Activated T-helper 9 cell treated with anti-CD3 and anti-CD28 coated beads, Interleukin-2, amount 50 U/mL, for 16 hours (primary cell): Measurements from ENCODE around the gene COX4I2.
A peak's percentile ranks its signal among the peaks of the same experiment; 100 is the strongest.
"Not testable (repeated sequence)": the region's sequence is repeated elsewhere in the genome, so short reads cannot be mapped to it uniquely, and the experiment has no call there.

Experiments used
- DNase-seq: peaks from one replicate; pipeline ENCODE4 v3.0.0-alpha.2; 2020; ENCODE audit warnings: low read depth

The COX4I2 gene

GRCh38 chr20:31654534-31654933 lies 16.8 kb downstream of the COX4I2 start:
- no peak for DNase-seq

DNA sequence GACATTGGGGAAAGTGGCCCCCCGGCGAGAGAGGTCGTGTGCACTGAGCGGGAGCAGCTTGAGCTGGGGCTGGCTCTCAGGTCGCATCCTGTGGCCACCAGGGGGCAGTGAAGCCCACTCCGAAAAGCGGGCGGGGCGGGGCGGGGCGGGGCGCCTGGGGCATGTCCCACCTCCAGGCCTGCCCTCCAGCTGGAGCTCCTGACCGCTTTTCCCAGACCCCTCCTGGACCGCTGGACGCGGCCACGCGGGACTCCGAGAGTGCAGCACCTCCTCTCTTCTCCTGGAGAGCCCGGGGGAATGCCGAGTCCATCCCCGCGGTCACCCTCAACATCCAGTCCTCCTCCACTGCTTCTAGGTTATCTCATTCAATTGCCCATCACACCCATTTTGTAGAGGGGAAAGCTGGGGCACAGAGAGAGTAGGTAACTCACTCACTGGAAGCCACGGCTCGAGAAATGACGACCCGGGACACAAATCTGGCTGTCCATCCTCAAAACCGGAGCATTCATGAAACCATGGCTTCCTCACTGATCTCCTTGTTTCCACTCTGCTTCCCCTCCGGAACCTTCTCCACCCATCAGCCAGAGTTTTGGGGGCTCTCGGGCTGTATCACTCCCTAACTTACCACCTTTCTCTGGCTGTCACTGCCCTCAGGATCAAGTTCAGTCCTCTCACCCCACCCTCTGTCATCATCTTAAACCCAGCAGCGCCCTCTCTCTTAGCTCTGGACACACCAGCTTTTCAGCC lies 24.1 kb downstream of the COX4I2 start:
- DNase-seq = peak; percentile 70

- DNase-seq = no peak
These were observed 24.7 kb downstream of the COX4I2 start for GRCh38 chr20:31662372-31662854.

GRCh38 chr20:31663524-31663837 lies 25.8 kb downstream of the COX4I2 start:
- no peak for DNase-seq

DNA sequence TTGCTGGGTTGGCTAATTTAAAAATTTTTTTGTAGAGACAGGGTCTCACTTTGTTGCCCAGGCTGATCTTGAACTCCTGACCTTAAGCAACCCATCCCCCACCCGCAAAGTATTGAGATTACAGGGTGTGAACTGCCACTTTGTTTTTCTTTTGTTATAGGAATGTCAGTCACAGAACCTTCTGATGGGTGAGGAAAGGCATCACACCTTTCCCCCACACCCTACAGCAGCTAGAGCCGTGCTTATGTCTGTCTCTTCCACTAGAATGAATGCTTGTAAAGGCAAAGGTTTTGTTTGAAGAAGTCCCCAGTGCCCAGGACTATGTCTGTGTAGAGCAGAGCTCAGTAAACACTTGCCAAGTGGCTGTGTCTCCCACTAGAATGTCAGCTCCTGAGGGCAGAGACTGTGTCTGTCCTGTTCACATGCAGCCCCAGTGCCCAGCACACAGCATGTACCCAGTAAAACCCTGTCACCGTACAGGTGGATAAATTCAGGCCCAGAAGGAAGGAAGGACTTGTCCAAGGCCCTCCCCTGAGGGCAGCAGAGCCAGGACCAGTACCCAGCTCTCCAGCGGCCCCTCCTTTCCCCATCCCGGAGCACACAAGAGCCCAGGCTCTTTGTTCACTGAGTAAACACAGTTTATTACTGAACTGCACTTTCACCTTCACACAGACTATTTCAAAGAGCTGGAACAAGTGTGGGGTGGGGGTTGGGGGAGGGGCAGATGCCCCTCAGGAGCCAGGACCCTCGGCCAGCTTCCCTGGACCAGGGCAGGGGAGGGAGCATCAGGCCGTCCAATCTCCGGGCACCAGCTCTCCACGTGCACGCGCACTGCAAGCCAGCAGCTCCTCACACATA lies 26.4 kb downstream of the COX4I2 start:
- DNase-seq = no peak

GRCh38 chr20:31664696-31665354 lies 27.1 kb downstream of the COX4I2 start:
- DNase-seq = no peak

GRCh38 chr20:31665753-31666152 lies 28.0 kb downstream of the COX4I2 start:
- DNase-seq = no peak

DNA sequence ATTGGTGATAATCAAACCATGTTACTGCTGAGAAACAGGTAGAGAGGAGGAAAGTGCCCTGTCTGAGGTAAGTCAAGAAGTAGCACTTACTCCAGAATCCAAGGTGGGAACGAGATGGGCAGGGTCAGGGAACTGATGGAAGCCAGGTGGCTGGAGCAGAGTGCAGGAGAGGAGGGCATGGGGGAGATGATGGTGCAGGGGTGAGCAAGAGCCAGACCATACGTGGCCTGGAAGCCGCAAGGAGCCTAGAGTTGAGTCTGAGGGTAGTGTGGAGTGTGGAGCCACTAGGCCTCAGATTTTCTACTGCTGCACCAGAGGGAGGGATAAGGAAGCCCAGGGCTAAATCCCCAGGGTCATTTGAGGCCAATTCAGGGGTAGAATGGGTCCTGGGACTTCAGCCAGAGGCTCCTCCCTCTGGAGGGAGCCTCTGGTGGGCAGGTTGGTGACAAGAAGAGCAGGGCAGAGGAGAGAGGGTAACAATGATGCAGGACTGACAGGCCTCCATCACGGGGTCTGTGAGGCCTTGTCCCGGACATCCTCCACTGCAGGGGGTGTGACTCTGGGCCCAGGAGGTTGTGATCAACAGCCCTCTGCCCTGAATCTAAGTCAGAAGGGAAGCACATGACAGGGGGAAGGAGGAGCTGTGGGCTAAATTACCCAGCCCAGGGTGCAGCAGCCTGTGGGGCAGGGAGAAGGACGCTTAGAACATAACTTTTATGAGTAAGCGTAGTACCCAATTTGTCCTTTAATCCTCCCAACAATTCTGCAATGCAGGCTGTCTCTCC lies 28.7 kb downstream of the COX4I2 start:
- no peak for DNase-seq

- DNase-seq = no peak
These were observed 29.9 kb downstream of the COX4I2 start for GRCh38 chr20:31667315-31668285.

GRCh38 chr20:31668944-31669343 lies 31.2 kb downstream of the COX4I2 start:
- not testable (repeated sequence) for DNase-seq

DNA sequence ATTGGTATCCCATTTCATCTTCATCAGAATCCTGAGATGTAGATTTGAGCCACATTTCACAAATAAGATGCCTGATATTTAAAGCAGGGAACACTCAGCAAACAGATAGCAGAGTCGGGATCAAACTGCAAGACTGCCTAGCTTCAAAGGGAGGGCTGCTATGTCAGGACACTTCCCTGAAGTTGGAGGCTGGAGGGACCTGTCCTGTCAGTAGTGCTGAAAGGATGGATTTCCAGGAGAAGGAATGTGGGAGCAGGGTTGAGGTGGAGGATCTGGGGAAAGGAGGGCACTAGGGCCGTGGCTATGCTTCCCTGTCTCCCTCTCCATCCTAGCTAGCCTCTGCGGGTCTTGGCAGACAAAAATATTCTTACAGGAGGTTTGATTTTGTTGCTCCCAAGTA lies 32.2 kb downstream of the COX4I2 start:
- no peak for DNase-seq

DNA sequence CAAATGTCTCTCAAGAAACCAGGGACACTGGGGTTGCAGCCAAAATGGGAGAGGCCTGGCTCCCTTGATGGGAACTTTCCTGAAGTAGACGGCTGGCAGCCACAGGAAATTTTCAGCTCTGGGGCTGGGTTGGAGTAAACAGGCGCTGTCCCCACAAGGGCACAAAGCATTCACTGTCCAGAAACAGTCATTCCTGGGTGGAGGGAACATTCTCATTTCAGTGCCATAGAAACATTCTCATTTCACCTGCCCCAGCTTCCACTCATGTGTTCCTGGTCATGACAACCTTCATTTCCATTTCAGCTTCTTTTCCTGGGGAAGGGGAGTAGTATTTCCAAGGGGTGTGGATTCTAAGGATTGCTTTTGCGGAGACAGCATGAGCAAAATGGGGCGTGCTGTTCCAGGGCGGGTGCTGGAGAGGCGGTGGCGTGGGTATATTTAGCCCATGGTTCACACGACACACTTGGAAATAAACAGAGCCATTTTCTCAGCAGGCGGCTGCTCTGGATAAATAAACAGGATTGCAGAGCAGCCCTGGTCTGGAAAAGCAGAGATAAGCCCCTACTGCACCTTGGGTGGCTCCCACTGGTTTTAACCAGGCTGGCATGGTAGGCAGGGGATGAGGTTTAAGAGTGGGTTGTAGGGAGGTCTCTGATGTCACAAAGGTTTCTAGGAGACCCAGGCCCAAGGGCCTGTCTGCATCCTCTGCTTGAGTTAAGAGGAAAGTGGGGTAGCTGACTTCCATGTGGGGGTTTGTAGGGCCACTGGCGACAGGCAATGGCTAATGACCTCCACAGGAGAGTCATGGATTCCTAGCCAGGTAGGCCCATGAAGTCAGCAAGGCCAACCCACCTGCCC lies 32.9 kb downstream of the COX4I2 start:
- DNase-seq = no peak

- DNase-seq = no peak
These were observed 33.6 kb downstream of the COX4I2 start for GRCh38 chr20:31671324-31671723.

DNA sequence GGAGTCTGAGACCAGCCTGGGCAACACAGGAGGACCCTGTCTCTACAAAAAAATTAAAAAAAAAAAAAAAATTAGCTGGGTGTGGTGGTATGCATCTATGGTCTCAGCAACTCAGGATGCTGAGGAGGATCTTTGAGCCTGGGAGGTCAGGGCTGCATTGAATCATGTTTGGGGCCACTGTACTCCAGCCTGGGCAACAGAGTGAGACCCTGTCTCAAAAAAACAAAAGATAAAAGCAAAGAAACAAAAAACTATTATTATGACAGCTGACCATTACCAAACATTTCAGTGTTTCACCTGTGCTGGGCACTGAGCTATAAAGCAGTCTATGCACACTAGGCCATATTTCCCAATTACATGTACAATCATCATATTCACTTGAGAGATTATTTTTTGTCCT lies 35.7 kb downstream of the COX4I2 start:
- no peak for DNase-seq

DNA sequence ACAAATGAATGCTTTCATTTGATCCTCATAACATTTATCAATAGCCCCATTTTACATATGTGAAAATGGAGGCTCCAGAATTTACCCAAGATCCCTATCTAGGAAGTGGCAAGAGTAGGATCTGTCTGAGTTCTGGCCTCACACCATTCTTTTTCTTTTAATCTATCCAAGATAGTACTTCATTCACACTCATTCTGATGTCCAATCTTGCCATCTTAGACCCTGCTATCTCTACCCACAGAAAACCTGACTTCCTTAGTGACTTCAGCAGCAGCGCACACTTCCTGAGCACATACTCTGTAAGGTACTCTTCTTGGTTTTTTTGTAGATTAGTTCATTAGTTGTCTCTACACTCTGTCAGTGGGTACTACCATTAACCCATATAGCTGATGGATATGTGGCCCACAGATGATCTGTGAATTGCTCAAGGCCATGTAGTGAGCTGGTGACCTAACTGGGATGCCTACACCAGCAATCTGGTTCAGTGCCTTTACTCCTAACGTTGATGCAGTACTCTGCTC lies 36.3 kb downstream of the COX4I2 start:
- no peak for DNase-seq

GRCh38 chr20:31674895-31675827 lies 37.4 kb downstream of the COX4I2 start:
- DNase-seq = peak; percentile 41

DNA sequence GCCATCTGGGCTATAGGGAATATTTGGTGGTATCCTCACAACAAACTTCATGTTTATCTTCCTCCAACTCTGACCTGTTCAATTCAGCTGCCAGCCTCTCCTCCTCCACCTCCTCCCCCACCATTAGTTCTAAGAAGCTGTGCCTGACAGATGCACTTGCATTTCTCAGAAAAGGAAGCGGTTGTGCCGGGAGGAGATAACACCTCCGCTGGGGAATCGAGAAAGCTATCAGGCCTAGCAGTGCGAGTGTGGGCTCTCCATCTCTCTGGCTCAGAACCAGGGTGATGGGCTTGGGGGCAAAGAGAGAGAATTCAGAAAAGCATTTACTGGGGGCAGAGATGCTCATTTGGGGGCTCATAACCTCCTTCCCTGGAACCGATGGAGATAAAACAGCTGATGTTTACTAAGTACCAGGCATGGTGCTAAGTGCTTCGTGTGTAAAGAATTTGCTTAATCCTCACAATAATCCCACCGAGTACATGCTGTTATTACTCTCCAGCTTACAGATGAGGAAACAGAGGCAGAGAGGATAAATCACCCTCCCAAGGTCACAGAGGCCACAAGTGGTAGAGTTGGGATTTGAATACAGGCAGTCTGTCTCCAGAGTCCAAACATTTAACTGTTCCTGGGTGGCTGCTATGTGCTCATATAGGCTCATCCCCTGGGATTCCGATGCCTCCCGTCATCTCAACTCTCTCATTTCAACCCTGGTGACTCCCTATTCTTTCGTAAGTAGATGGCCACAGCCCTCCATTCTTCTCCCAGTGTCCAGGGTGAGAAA lies 38.3 kb downstream of the COX4I2 start:
- DNase-seq = peak; percentile 38

DNA sequence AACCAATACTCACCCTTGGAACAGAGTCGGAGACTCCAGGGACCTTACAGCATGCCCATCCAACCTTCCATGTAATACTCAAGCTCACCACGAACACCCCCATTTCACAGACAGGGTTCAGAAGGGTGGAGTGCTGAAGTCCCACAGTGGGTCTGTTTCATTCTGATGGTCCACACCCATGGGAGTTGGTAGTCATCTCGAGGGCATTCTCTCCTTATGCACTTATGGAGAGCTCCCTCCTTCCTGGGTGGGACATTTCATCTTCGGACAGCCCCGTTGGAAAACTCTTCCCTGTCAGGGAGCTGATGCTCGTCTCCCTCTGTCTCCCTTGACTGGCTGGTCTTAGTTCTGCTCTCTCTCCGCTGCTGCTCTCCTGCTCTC lies 38.9 kb downstream of the COX4I2 start:
- DNase-seq = no peak
